Kidney (tissue), 14 donors: ENCODE results near the gene C4orf17. TPM values are rescaled to one million over a fixed set of nuclear protein-coding genes. Genes with fewer than 3 reads are reported as not detected.
"Not testable (repeated sequence)": the region's sequence is repeated elsewhere in the genome, so short reads cannot be mapped to it uniquely, and the experiment has no call there.

Experiments
- DNase-seq, 5 donors: peaks; one replicate each; pipeline ENCODE4 v3.0.0-alpha.2; 2013 to 2020
- FAIRE-seq: peaks from 2 replicates; lab custom pipeline; 2012; peaks lifted over from hg19 to GRCh38; lab: Jason Lieb, UNC
- H3K27ac ChIP-seq, 2 donors: one replicate each; pipeline ENCODE4 v1.7.0; 2013; ENCODE audit warnings: low read depth in 2 of 2, low read length in 2 of 2, inconsistent platforms in 1 of 2
- H3K27me3 ChIP-seq: one replicate; pipeline ENCODE4 v1.7.1; 2013; ENCODE audit warnings: low read length, inconsistent platforms; ENCODE audit not compliant: control insufficient read depth, insufficient read depth
- H3K36me3 ChIP-seq, 3 donors: one replicate each; pipeline versions ENCODE4 v1.7.0 to v1.7.1; 2013; ENCODE audit warnings: low read length in 3 of 3, control low read depth in 1 of 3, inconsistent platforms in 1 of 3; ENCODE audit not compliant: insufficient read depth in 3 of 3, control insufficient read depth in 2 of 3
- H3K4me1 ChIP-seq, 3 donors: one replicate each; pipeline versions ENCODE4 v1.7.0 to v1.7.1; 2013; ENCODE audit warnings: low read length in 3 of 3, inconsistent platforms in 1 of 3, low read depth in 1 of 3; ENCODE audit not compliant: control insufficient read depth in 2 of 3, insufficient read depth in 2 of 3
- H3K4me3 ChIP-seq, 3 donors: one replicate each; pipeline versions ENCODE4 v1.7.0 to v1.8.1; 2013; ENCODE audit warnings: low read length in 3 of 3, control low read depth in 1 of 3, inconsistent platforms in 1 of 3
- H3K9ac ChIP-seq, 3 donors: one replicate each; pipeline versions ENCODE4 v1.7.0 to v1.7.1; 2013; ENCODE audit warnings: low read length in 3 of 3, control low read depth in 1 of 3, inconsistent platforms in 1 of 3
- H3K9me3 ChIP-seq, 3 donors: one replicate each; pipeline versions ENCODE4 v1.7.0 to v1.7.1; 2013; ENCODE audit warnings: low read length in 3 of 3, control low read depth in 1 of 3, inconsistent platforms in 1 of 3; ENCODE audit not compliant: control insufficient read depth in 2 of 3, insufficient read depth in 1 of 3
- intact Hi-C: fragments of 100-400 bp; cut with DNase I; formaldehyde crosslinking; loops from one replicate; pipeline ENCODE4 v1.11.1; 2022
- polyA plus RNA-seq: library from polyadenylated mRNA; stranded (reverse); fragments of 350-450 nt; fragmentation: Illumina TruSeq; extraction: RNeasy Lipid Tissue Mini Kit (QIAGEN cat#74804); gene quantifications from one replicate; pipeline ENCODE4 v1.2.3, GENCODE V29; 2014; ENCODE audit warnings: low read depth, low replicate concordance; ENCODE audit not compliant: insufficient read depth
- total RNA-seq: library from RNA; stranded (reverse); fragmentation: NEBNext Ultra II Directional; extraction: Animal tissue kit (Norgen Biotek cat#: 25700); gene quantifications from one replicate; pipeline ENCODE4 v1.2.1, GENCODE V29; 2021
- TF ChIP-seq, protein P1 (sequence below): IDR thresholded peaks from 3 replicates; pipeline ENCODE4 v1.5.1; 2012; ENCODE audit warnings: mild to moderate bottlenecking, moderate library complexity, borderline replicate concordance; ENCODE audit not compliant: insufficient read depth; ENCODE audit errors: extremely low read depth
- donor health status: control.
- donor health status: control.
- donor health status: control.
- donor health status: control.
- donor health status: control.
- donor health status: DM: yes; HTN: yes; CAD: no.
- donor health status: Normal renal cell carcinoma (clear cell type).

The C4orf17 gene
- total and polyA plus RNA-seq, 2 donors from 2014 or later = not detected

DNA sequence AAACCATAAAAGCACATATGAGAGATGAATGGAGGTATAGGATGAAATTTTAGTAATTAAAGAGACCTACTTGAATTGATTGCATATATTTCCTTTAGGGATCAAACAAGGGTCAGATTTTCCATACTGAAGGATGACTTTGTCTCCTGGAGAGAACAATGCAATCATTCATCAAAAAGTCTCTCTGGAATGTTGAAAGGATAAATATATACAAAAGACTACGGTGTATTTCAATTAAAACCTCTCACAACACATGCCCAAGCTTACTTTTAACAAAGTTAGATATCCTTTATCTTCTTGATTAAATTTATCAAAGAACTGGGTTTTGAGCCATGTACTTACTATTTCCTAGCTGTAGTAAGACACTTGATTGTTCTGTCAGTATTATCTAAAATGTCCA lies 38.9 kb upstream of the C4orf17 start:
- intact Hi-C loops = no loop called here
- no peaks in the 10 kb centered on the region for H3K27me3 ChIP-seq
- H3K9me3 ChIP-seq = no peaks in the 10 kb centered on the region
- H3K4me1 ChIP-seq = no peaks in the 10 kb centered on the region
- TF ChIP-seq, protein P1, sequence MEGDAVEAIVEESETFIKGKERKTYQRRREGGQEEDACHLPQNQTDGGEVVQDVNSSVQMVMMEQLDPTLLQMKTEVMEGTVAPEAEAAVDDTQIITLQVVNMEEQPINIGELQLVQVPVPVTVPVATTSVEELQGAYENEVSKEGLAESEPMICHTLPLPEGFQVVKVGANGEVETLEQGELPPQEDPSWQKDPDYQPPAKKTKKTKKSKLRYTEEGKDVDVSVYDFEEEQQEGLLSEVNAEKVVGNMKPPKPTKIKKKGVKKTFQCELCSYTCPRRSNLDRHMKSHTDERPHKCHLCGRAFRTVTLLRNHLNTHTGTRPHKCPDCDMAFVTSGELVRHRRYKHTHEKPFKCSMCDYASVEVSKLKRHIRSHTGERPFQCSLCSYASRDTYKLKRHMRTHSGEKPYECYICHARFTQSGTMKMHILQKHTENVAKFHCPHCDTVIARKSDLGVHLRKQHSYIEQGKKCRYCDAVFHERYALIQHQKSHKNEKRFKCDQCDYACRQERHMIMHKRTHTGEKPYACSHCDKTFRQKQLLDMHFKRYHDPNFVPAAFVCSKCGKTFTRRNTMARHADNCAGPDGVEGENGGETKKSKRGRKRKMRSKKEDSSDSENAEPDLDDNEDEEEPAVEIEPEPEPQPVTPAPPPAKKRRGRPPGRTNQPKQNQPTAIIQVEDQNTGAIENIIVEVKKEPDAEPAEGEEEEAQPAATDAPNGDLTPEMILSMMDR = no peak
- no peak for FAIRE-seq
- H3K27ac ChIP-seq = no peak overlapping the region
- DNase-seq = no peak
- no peak overlapping the region for H3K9ac ChIP-seq
- no peak overlapping the region for H3K4me3 ChIP-seq
- no peaks in the 10 kb centered on the region for H3K36me3 ChIP-seq

GRCh38 chr4:99473131-99473530 lies 37.7 kb upstream of the C4orf17 start:
- FAIRE-seq (no peak), DNase-seq (no peak)
- TF ChIP-seq, protein P1 = no peak
- H3K4me3 ChIP-seq = no peak overlapping the region
- H3K27ac ChIP-seq = no peak overlapping the region
- no peaks in the 10 kb centered on the region for H3K27me3 ChIP-seq
- intact Hi-C loops = no loop called here
- no peaks in the 10 kb centered on the region for H3K4me1 ChIP-seq
- no peaks in the 10 kb centered on the region for H3K36me3 ChIP-seq
- no peak overlapping the region for H3K9ac ChIP-seq
- H3K9me3 ChIP-seq = no peaks in the 10 kb centered on the region

- FAIRE-seq (no peak), DNase-seq (no peak)
- no peaks in the 10 kb centered on the region for H3K27me3 ChIP-seq
- no peaks in the 10 kb centered on the region for H3K4me1 ChIP-seq
- peaks cover 0 to 27% (median 12%) of the 10 kb centered on the region in 3 donors for H3K9me3 ChIP-seq
- TF ChIP-seq, protein P1 = no peak
- no peak overlapping the region for H3K4me3 ChIP-seq
- no peaks in the 10 kb centered on the region for H3K36me3 ChIP-seq
- no peak overlapping the region for H3K9ac ChIP-seq
- H3K27ac ChIP-seq = no peak overlapping the region
- intact Hi-C loops = no loop called here
Measured at GRCh38 chr4:99483636-99484035, 27.2 kb upstream of the C4orf17 start.

DNA sequence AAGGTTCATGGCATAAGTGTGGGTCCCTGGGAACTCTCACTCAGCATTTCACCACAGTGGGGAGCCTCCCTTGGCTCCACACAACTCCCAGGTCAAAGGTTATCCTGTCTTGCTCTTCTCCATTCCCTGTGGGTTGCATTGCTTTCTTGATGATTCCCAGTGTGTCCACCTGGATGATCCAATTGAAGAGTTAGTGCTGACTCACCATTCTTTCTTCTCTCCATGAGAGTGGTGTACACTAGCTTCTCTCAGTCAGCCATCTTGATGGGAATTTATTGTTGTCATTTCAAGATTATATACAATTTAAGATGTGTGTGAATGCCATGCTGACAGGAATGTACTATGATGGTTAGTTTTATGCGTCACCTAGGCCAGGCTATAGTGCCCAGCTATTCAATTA lies 25.6 kb upstream of the C4orf17 start:
- Histone ChIP-seq H3K9ac (no peak overlapping the region), H3K27ac (no peak overlapping the region), H3K4me3 (no peak overlapping the region), H3K36me3 (no peaks in the 10 kb centered on the region), H3K4me1 (no peaks in the 10 kb centered on the region), H3K9me3 (peaks cover 0 to 27% (median 12%) of the 10 kb centered on the region in 3 donors), H3K27me3 (no peaks in the 10 kb centered on the region)
- DNase-seq (no peak), FAIRE-seq (no peak)
- TF ChIP-seq, protein P1 = no peak
- intact Hi-C loops = no loop called here

- H3K9me3 ChIP-seq = peaks cover 0 to 27% (median 10%) of the 10 kb centered on the region in 3 donors
- H3K36me3 ChIP-seq, intact Hi-C loops, DNase-seq, H3K27me3 ChIP-seq, H3K4me3 ChIP-seq, FAIRE-seq, H3K9ac ChIP-seq, H3K4me1 ChIP-seq, H3K27ac ChIP-seq: not testable (repeated sequence)
Measured at GRCh38 chr4:99486648-99487047, 24.2 kb upstream of the C4orf17 start.
